Cardiac fibroblast (primary cell): ENCODE measurements around the gene COLQ.
"Not testable (repeated sequence)": the region's sequence is repeated elsewhere in the genome, so short reads cannot be mapped to it uniquely, and the experiment has no call there.

Experiments
- DNase-seq, 2 donors: peaks; one replicate each; pipeline versions ENCODE4 v3.0.0 to v3.0.0-alpha.2; 2010; ENCODE audit warnings: low read depth in 2 of 2
- H3K4me3 ChIP-seq, 2 donors: replicated peaks in 1 of 2; 1 replicate in 1 of 2; 2 replicates in 1 of 2; pipeline ENCODE4 v1.5.1; 2011; ENCODE audit warnings: low read depth in 2 of 2, low read length in 2 of 2, mild to moderate bottlenecking in 2 of 2, moderate library complexity in 1 of 2
- TF ChIP-seq, protein P1 (sequence below): IDR thresholded peaks from one replicate; pipeline ENCODE4 v1.5.1; 2011; ENCODE audit warnings: low read depth, mild to moderate bottlenecking, low read length, inconsistent platforms

The COLQ gene

DNA sequence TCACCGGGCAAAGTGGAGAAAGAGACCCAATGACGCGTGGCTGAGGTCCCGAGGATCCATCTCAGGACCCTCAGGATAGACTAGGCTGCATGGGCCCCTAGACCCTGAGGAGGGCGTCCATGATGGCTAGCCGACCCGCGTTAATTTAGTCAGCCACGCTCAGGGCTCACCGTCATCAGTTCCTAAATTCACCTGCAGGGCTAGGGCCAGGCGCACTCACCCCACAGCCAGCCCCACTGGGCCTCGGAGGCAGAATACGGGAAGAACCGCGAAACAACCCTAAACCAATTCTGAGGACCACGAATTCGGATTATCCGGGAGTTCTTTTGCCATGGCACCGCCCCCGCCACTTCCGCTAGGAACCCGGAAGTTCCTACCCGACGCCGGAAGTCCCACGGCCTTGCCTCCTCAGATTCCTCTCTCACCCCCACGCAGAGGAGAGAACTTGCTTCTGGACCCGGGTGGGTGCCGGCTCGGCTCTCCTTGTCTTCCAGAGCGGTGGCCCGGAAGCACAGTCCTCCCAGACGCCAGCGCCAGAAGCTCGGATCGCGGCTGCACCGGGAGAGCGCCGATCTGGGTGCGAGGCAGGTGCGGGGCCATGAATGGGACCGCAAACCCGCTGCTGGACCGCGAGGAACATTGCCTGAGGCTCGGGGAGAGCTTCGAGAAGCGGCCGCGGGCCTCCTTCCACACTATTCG is 94.2 kb downstream of the COLQ start, which contains the start of the genes EAF1 and METTL6:
Gene EAF1, plus strand, starts transcription at position 417 of the 699 bp plus-strand sequence. Its CDS starts 182 bp downstream, at position 599.
Gene METTL6, minus strand, starts transcription at position 363 of the 699 bp plus-strand sequence. CDS start 1,033 bp downstream, outside the sequence.
- TF ChIP-seq, protein P1, sequence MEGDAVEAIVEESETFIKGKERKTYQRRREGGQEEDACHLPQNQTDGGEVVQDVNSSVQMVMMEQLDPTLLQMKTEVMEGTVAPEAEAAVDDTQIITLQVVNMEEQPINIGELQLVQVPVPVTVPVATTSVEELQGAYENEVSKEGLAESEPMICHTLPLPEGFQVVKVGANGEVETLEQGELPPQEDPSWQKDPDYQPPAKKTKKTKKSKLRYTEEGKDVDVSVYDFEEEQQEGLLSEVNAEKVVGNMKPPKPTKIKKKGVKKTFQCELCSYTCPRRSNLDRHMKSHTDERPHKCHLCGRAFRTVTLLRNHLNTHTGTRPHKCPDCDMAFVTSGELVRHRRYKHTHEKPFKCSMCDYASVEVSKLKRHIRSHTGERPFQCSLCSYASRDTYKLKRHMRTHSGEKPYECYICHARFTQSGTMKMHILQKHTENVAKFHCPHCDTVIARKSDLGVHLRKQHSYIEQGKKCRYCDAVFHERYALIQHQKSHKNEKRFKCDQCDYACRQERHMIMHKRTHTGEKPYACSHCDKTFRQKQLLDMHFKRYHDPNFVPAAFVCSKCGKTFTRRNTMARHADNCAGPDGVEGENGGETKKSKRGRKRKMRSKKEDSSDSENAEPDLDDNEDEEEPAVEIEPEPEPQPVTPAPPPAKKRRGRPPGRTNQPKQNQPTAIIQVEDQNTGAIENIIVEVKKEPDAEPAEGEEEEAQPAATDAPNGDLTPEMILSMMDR, result no peak
- peak within 1 kb of the TSS; percentile 95 to 99 for H3K4me3 ChIP-seq
- DNase-seq, result peak; percentile 78 to 83

DNA sequence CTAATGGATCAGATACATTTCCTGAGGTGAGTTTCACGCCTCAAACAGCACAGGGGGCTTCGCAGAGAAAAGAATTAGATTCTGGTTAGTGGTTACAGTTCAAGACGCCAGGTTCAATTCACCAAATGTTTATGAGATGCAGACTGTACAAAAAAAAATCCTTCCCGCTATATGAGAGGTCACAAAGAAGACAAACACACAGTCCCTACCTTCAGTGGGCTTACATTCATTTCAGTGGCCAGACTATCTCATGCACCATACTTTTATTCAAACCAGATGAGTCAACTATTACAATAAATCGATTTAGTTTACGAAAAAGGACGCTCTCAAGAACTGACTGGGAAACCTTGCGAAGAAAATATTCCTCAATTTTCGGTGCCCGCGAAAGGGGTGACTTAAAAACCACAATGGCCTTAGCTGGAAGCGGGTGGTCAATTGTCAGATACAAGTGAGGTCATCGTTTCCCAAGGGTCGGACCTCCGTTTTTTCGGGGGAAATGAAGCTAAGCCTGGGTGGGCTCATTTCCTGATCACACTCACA is 94.9 kb downstream of the COLQ start:
- DNase-seq, result peak in 1 of 2 donors; percentile 3
- TF ChIP-seq, protein P1, result no peak
- H3K4me3 ChIP-seq, result peak overlapping the region; percentile 95 to 99

DNA sequence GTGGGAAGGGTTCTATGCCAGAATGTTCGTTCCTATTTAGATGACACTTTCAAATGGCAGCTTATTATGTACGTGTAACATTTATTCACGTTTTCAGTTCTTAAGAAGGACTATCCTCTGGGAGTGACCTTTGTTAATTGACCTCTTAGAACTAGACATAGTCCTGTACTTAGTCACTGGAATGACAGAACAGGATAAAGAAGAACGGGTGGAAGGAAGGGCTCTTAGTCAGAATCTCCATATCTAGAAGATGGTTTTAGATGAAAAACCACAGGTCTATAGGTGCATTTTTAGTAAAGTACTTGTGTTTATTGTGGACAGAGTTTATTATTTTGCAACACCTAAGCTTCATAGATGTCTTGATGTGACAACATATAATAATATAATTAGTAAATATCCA is 100.6 kb downstream of the COLQ start:
- no peak overlapping the region for H3K4me3 ChIP-seq
- peak in 1 of 2 donors; percentile 65 for DNase-seq
- TF ChIP-seq, protein P1, result no peak

DNA sequence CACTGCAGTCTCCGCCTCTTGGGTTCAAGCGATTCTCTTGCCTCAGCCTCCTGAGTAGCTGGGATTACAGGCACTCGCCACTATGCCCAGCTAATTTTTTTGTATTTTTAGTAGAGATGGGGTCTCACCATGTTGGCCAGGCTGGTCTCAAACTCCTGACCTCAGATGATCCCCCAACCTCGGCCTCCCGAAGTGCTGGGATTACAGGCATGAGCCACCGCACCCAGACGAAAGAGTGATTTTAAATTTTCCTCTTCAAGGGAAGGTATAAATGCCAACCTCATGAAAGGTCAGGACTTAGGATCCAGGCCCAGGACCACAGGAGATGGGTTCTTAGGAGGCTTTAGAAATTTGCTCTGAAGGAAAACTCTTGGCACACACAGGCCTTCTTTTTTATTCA is 110.5 kb downstream of the COLQ start:
- not testable (repeated sequence) for H3K4me3 ChIP-seq, DNase-seq

DNA sequence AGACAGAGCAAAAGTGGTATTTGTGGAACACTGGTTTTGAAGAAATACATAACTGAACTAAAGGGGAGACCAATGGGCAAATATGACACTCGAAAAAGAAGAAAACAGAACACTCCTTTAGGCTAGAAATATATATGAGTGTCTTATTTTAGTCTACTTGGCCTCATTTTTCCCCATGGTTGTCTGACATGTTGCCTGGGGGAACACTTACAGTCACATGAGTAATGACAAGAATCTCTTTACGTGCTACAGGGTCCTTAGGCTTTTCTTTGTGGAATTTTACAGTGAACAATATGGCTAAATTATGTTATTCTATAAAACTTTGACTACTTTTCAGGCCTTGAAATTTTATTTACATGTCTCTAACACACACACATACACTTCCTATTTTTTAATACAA is 111.7 kb downstream of the COLQ start:
- no peak for DNase-seq
- no peak overlapping the region for H3K4me3 ChIP-seq
- TF ChIP-seq, protein P1, result no peak

DNA sequence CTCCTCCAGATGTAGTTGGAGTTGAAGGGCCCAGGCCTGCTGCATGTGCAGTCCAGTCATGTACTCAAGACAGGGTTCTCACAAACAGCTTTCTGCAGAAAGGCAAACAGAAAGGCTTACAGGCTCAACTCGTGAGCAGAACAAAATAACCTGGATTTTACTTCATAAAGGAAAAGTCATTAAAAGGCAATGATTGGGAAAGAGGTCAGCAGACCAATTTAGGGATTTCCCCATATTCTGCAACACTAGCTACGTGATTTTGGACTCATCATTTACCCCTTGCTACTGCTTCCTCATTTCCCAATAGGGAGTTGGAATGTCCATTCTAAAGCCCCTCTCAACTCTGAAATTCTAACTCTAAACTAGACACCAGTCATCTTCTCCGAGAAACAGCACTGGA is 112.3 kb downstream of the COLQ start:
- TF ChIP-seq, protein P1, result no peak
- H3K4me3 ChIP-seq, result no peak overlapping the region
- DNase-seq, result peak in 1 of 2 donors; percentile 69

DNA sequence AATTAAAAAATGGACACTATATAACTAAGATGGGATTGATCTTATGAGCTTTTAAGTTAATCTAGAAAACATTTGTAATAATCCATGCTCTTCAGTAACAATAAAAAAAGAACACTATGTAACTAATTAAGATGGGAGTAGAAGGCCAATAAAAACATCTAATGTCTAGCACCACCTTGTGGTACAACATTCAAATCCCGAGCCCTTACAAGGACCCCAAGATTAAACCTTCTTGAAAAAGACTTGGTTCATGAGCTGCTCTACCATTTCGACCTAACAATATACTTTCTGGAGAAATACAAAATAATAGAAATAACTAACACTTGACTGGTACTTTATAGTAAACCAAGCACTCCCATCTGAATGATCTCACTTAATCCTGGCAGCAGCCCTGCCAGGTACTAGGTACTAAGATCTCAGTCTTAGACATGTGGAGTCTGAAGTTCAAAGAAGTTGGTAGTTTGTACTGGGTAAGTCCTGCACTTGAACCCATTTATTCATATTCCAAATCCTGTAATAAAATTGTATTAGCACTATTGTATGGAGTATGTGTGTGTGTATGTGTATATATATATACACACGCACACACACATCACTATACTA is 116.0 kb downstream of the COLQ start:
- TF ChIP-seq, protein P1, result peak; percentile 50
- H3K4me3 ChIP-seq, result no peak overlapping the region
- peak; percentile 78 to 81 for DNase-seq
